ENCODE measurements around the gene CBX2.

CBX2 gene

DNA sequence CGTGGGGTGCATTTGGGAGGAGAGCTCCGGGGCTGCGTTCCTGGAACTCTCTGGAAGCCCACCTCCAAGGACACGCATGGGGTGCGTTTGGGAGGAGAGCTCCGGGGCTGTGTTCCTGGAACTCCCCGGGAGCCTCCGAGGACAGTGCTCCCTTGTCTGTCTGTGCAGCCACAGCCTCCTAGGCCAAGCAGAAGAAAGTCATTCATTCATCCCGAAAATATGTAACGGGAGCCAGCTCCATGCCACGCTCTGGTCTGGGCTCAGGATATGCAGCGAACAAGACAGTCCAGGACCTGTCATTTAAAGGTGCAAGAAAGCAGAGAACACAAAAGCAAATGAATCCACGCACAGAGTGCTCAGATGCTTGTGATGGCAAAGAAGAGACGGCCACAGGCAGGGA is 39.3 kb upstream of the CBX2 start:
- Histone ChIP-seq H3K4me2 (no peak overlapping the region), H3K4me3 (IDR thresholded peaks at IDR 0.05; ENCODE audit: insufficient read depth, low read depth, low read length) (no peak overlapping the region), H3K79me2 (ENCODE audit: insufficient read depth, low read depth) (no peaks in the 10 kb centered on the region), H4K20me1 (ENCODE audit: insufficient read depth) (no peaks in the 10 kb centered on the region), H3K27me3 (ENCODE audit: insufficient read depth, low read depth) (peaks cover 72% of the 10 kb centered on the region), H3K27ac (no peak overlapping the region), H3K4me1 (ENCODE audit: low read depth, poor library complexity, severe bottlenecking) (no peaks in the 10 kb centered on the region), H3K9ac (no peak overlapping the region), H2AFZ (ENCODE audit: low read depth) (no peak overlapping the region), H3K36me3 (ENCODE audit: insufficient read depth) (no peaks in the 10 kb centered on the region)
- no peak for TF ChIP-seq CTCF (conservative IDR thresholded peaks at IDR 0.05; ENCODE audit: low read depth, low read length)

- Histone ChIP-seq H3K79me2 (ENCODE audit: insufficient read depth, low read depth) (no peaks in the 10 kb centered on the region), H3K27ac (no peak overlapping the region), H3K27me3 (ENCODE audit: insufficient read depth, low read depth) (peaks cover 72% of the 10 kb centered on the region), H4K20me1 (ENCODE audit: insufficient read depth) (no peaks in the 10 kb centered on the region), H3K36me3 (ENCODE audit: insufficient read depth) (no peaks in the 10 kb centered on the region), H3K9ac (no peak overlapping the region), H3K4me2 (no peak overlapping the region), H3K4me1 (ENCODE audit: low read depth, poor library complexity, severe bottlenecking) (no peaks in the 10 kb centered on the region), H3K4me3 (IDR thresholded peaks at IDR 0.05; ENCODE audit: insufficient read depth, low read depth, low read length) (no peak overlapping the region), H2AFZ (ENCODE audit: low read depth) (no peak overlapping the region)
- no peak for TF ChIP-seq CTCF (conservative IDR thresholded peaks at IDR 0.05; ENCODE audit: low read depth, low read length)
Observed at GRCh38 chr17:79739148-79740062, 38.5 kb upstream of the CBX2 start.

DNA sequence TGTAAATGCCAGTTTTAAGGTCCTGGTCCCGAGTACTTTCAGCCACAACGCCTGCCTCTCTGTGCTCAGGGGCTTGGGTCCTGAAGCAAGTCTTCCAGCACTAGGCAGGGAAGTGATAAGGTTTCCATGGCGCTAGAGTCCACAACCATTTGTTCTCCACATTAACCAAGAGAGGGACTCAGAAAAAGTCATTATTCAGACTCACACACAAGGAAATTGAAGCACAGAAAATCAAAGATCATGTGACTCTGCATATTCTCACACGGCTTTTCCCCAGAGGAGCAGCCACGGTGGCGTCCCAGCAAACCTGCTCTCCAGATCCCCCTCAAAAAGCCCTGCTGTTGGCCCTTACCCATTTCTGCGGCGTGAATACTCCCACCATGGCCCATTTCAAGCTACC is 37.5 kb upstream of the CBX2 start:
- Histone ChIP-seq H3K4me1 (ENCODE audit: low read depth, poor library complexity, severe bottlenecking) (peaks cover under 1% of the 10 kb centered on the region), H3K9ac (no peak overlapping the region)

DNA sequence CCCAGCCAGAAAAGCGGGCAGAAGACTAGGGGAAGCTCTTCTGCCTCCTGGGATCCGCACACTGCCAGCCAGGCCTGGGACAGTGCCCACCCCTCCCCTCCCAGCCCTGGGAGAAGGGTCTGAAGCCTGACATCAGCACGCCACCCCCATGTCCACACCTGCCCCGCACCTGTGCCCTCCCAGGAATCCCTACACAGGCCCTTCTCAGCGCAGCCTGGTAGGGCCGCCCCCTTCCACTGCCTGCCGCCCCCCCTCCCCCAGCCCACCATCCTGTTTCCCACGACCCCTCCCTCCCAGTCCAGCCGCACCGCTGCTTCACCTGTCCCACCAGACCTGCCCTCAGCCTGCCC is 36.6 kb upstream of the CBX2 start:
- Histone ChIP-seq H3K4me2 (no peak overlapping the region), H4K20me1 (ENCODE audit: insufficient read depth) (no peaks in the 10 kb centered on the region), H3K9ac (no peak overlapping the region), H3K79me2 (ENCODE audit: insufficient read depth, low read depth) (no peaks in the 10 kb centered on the region), H3K27me3 (ENCODE audit: insufficient read depth, low read depth) (peaks cover 70% of the 10 kb centered on the region), H3K27ac (no peak overlapping the region), H2AFZ (ENCODE audit: low read depth) (no peak overlapping the region), H3K4me1 (ENCODE audit: low read depth, poor library complexity, severe bottlenecking) (peaks cover 10% of the 10 kb centered on the region), H3K36me3 (ENCODE audit: insufficient read depth) (no peaks in the 10 kb centered on the region), H3K4me3 (IDR thresholded peaks at IDR 0.05; ENCODE audit: insufficient read depth, low read depth, low read length) (no peak overlapping the region)
- TF ChIP-seq CTCF (conservative IDR thresholded peaks at IDR 0.05; ENCODE audit: low read depth, low read length): no peak

More for the DNA sequence above, 37.5 kb upstream of the CBX2 start:
- H3K27ac ChIP-seq: no peak overlapping the region
- peaks cover 78% of the 10 kb centered on the region for H3K27me3 ChIP-seq (ENCODE audit: insufficient read depth, low read depth)
- H3K79me2 ChIP-seq (ENCODE audit: insufficient read depth, low read depth): no peaks in the 10 kb centered on the region
- H2AFZ ChIP-seq (ENCODE audit: low read depth): no peak overlapping the region
- no peaks in the 10 kb centered on the region for H4K20me1 ChIP-seq (ENCODE audit: insufficient read depth)
- H3K4me2 ChIP-seq: no peak overlapping the region
- H3K4me3 ChIP-seq (IDR thresholded peaks at IDR 0.05; ENCODE audit: insufficient read depth, low read depth, low read length): no peak overlapping the region
- H3K36me3 ChIP-seq (ENCODE audit: insufficient read depth): no peaks in the 10 kb centered on the region
- no peak for TF ChIP-seq CTCF (conservative IDR thresholded peaks at IDR 0.05; ENCODE audit: low read depth, low read length)
